Stimulated activated effector memory CD8-positive, alpha-beta T cell treated with anti-CD3 and anti-CD28 coated beads, Interleukin-12 subunit alpha, Interleukin-12 subunit beta, amount 100 ng/mL, for 72 hours (primary cell): ENCODE data around the gene SOX5.

Experiments used
- ATAC-seq: fragments of 150-1000 bp; cut with Tn5 transposase; 2 replicates; pipeline ENCODE4 v1.10.0; 2021
- DNase-seq, 2 donors: peaks; one replicate each; pipeline ENCODE4 v3.0.0; 2021 to 2022; ENCODE audit warnings: low spot score in 2 of 2
- H3K27ac Mint-ChIP-seq: one replicate; pipeline ENCODE4 v1.8.0; 2022; ENCODE audit warnings: mild to moderate bottlenecking, mixed read lengths
- H3K36me3 Mint-ChIP-seq: one replicate; pipeline ENCODE4 v1.8.0; 2022; ENCODE audit warnings: mild to moderate bottlenecking, mixed read lengths
- H3K4me1 Mint-ChIP-seq: one replicate; pipeline ENCODE4 v1.8.0; 2022; ENCODE audit warnings: mixed read lengths
- H3K4me3 Mint-ChIP-seq: one replicate; pipeline ENCODE4 v1.8.0; 2022; ENCODE audit warnings: mild to moderate bottlenecking, mixed read lengths
- H3K9me3 Mint-ChIP-seq: one replicate; pipeline ENCODE4 v1.8.0; 2022; ENCODE audit warnings: mixed read lengths

The SOX5 gene

DNA sequence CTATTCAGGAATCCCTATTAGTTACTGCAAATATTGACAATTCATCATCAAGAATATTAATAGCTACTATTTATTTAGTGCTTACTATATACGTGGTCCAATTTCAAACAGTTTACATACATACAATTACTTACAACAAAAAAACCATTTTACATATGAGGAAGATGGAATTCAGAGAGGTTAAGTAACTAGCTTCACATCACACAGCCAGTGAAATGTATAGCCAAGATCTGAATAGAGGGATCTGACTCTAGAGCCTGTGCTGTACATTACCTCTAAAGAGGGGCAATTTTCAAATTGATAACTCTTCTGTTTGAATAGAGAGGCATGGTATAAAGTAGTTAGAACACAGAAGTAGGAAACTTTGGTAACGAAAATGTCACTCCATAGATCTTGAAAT is 18.3 kb downstream of the SOX5 start:
- H3K27ac Mint-ChIP-seq = no peak overlapping the region
- H3K4me1 Mint-ChIP-seq = no peaks in the 10 kb centered on the region
- DNase-seq (no peak), ATAC-seq (no peak)
- no peak overlapping the region for H3K4me3 Mint-ChIP-seq
- no peaks in the 10 kb centered on the region for H3K36me3 Mint-ChIP-seq
- peaks cover 11% of the 10 kb centered on the region for H3K9me3 Mint-ChIP-seq

DNA sequence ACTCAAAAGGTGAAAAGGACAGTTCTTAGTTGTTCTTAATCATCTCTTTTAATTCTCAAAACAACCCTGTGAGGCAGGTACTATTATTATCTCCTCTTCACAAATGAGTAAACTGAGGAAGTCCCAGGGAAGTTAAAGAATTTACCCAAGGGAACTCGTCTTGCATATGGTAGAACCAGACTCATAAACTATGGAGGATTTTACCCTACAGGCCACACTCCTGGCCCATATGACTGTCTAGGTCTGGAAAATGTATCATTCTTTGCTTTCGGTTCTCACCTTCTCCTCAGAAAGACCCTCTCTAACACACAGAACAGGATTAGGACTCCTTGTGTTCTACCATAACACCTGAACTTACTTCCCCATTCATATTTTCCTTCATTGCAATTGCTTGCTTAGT is 18.9 kb downstream of the SOX5 start:
- Mint-ChIP-seq H3K4me3 (no peak overlapping the region), H3K9me3 (peaks cover 11% of the 10 kb centered on the region), H3K4me1 (no peaks in the 10 kb centered on the region), H3K36me3 (no peaks in the 10 kb centered on the region), H3K27ac (no peak overlapping the region)
- no peak for ATAC-seq
- no peak for DNase-seq

DNA sequence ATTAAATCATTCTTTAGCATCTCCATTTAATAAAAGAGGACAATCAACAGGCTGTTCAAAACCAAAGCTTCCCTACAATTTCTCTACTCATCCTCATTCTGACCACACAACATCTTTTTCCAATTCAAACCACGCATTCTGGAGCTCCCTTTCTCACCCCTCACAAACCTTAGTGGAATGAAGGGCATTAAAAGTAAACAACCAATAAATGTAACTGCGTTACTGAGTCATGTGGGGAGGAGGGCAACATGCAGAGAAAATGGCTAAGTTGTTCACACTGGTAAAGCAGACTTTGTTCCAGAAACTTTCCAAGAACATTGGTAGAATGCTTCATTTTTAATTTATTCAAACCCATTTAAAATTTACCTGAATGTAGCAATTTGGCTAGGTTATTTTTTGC is 19.6 kb downstream of the SOX5 start:
- ATAC-seq = no peak
- Mint-ChIP-seq H3K36me3 (no peaks in the 10 kb centered on the region), H3K27ac (no peak overlapping the region), H3K9me3 (peaks cover 8% of the 10 kb centered on the region), H3K4me1 (no peaks in the 10 kb centered on the region), H3K4me3 (no peak overlapping the region)
- no peak for DNase-seq

DNA sequence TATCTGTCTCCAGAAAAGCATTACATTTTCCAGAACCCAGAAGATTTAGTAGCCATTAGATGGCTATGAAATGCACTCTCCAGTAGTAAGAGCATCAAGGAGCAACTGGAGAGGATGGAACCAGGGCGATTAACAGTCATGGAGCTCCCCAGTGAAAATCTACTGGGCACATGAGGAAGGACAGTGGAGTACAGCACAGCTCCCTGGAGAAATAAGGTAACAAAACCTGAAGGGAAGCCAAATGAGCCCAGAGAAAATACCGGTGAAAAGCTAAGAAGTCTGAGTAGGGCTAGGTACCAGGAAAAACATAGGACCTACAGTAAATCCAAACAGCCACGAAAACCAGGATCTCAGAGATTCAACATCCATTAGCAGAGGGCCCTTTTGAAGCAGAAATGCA is 21.6 kb downstream of the SOX5 start:
- peaks cover 8% of the 10 kb centered on the region for H3K9me3 Mint-ChIP-seq
- ATAC-seq = no peak
- no peak overlapping the region for H3K27ac Mint-ChIP-seq
- no peaks in the 10 kb centered on the region for H3K36me3 Mint-ChIP-seq
- DNase-seq = no peak
- H3K4me1 Mint-ChIP-seq = no peaks in the 10 kb centered on the region
- no peak overlapping the region for H3K4me3 Mint-ChIP-seq

DNA sequence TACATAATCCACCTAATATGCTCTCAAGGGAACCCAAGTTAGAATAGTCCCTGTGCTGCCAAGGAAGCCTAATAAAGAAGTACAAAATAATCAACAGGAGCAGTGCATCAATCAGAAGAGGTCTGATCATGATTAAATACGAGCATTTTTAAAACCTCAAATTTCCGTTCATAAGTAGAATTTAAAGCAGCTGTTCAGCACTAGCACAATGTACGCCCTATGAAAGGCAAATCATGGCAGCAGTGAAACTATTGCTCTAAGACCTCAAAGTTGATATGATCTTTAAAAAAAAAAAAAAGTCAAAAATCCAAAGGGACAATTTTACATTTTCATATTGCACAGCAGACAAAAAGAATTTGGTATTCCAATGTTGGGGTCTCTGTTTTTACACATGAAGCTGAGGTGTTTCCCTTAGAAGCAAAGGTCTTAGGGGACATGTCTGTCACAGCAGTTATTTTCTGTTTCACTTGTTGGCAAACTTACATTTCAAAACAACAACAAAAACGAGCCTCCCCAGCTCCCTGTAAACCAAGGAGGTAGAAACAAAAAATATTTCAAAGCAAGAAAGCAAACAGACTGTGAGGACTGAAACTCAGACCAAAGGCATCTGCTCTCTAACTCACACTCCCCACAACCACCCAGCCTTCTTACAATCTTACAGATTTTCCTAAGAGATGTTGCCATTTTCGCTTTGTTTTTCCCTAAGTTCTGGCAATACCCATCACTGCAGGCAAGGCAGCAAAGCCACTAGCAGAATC is 28.2 kb downstream of the SOX5 start:
- Mint-ChIP-seq H3K4me1 (no peaks in the 10 kb centered on the region), H3K27ac (no peak overlapping the region), H3K36me3 (no peaks in the 10 kb centered on the region), H3K4me3 (no peak overlapping the region), H3K9me3 (no peaks in the 10 kb centered on the region)
- DNase-seq (no peak), ATAC-seq (no peak)

DNA sequence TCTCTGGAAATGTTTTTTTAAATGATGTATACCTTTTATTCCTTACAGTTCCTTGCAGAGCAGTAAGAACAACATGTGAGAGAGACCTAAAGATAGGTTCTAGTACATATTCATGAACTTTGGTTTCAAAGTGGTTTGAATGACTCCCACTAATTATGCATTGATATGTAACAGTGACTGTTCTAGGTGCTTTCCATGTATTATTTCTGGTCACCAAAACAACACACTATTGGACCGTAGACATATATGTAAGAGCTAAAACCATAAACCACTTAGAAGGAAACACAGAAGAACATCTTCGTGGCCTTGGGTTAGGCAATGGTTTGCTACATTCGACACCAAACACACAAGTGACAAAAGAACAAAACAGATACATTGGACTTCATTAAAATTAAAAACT is 37.9 kb downstream of the SOX5 start:
- no peak for ATAC-seq

DNA sequence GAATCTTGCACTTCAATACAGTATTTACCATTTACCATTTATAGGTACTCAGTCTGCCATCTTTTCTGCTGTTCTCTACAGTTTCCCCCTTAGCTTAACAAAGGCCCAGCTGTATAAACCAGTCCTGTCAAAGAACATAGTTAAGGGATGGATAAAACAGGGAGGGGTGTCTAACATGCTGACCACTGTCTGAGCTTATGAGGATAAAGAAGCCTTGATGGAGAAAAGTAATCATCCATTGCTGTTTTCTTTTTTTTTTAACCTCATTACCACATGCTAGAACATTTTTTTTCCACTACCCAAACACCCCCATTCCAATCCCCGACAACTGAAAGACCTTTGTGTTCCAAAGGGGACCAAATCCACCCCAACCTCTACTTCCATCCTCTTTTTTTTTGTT is 39.9 kb downstream of the SOX5 start:
- no peaks in the 10 kb centered on the region for H3K36me3 Mint-ChIP-seq
- no peaks in the 10 kb centered on the region for H3K4me1 Mint-ChIP-seq
- DNase-seq (no peak), ATAC-seq (no peak)
- peaks cover 2% of the 10 kb centered on the region for H3K9me3 Mint-ChIP-seq
- no peak overlapping the region for H3K4me3 Mint-ChIP-seq
- H3K27ac Mint-ChIP-seq = no peak overlapping the region

More for the DNA sequence above, 37.9 kb downstream of the SOX5 start:
- Mint-ChIP-seq H3K27ac (no peak overlapping the region), H3K4me3 (no peak overlapping the region), H3K9me3 (peaks cover 2% of the 10 kb centered on the region), H3K36me3 (no peaks in the 10 kb centered on the region), H3K4me1 (no peaks in the 10 kb centered on the region)
- DNase-seq = no peak

DNA sequence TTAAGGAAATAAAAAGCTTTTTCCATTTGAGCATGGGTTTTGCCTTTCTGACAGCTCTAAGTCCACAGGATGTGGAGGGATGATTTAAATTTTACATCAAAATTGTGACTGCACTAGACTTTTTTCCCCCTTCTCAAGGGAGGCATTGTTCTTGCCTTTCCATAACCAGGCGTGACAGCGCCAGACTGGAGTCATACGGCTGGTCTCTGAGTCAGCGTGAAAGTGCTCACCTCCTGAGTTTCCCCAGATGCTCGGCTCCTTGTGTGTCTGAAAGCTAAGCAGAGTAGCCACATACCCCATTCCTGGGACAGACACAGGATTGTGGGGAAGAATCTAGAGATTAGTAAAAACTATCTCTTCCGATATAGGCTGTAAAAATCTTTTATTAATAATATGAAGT is 43.1 kb downstream of the SOX5 start:
- Mint-ChIP-seq H3K27ac (no peak overlapping the region), H3K36me3 (no peaks in the 10 kb centered on the region), H3K4me3 (no peak overlapping the region), H3K9me3 (peaks cover 2% of the 10 kb centered on the region), H3K4me1 (no peaks in the 10 kb centered on the region)
- ATAC-seq = no peak
- DNase-seq = no peak

DNA sequence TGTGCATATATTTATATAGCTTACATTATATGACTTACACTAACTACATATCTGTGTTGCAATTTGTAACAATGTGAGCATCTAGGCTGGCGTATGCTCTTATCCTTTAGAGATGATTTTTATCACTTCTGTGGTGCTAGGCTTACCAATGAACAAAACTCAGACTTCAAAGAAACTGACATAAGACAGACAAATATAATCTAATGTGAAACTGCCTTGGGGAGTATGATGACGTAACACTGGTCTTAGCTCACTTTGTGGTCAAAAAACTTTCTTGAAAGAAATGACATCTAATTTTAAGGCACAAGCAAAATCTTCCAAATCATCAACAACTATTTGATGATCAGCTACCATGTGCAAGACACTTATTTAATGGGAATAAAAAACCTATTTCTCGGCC is 50.0 kb downstream of the SOX5 start:
- no peaks in the 10 kb centered on the region for H3K36me3 Mint-ChIP-seq
- no peak overlapping the region for H3K4me3 Mint-ChIP-seq
- H3K4me1 Mint-ChIP-seq = no peaks in the 10 kb centered on the region
- DNase-seq (no peak), ATAC-seq (no peak)
- H3K27ac Mint-ChIP-seq = no peak overlapping the region
- no peaks in the 10 kb centered on the region for H3K9me3 Mint-ChIP-seq

DNA sequence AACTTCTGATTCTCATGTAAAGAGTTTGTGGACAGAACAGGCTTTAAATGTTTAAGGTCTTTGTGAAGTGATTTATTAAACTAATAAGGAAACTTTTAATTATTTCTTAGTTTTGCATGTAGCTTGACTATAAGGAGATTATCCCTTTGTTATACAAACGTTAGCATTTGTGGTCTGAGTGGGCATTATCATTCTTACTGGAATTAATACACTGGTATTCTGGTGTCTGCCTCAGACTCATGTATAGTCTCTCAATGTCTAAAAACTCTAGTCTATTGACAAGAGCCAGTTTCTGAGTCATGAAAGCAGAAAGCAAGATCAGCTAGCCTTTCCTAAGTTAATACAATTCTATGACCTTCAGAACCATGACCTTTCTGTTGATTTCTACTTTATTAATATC is 51.3 kb downstream of the SOX5 start:
- Mint-ChIP-seq H3K36me3 (no peaks in the 10 kb centered on the region), H3K4me1 (no peaks in the 10 kb centered on the region), H3K9me3 (no peaks in the 10 kb centered on the region), H3K4me3 (no peak overlapping the region), H3K27ac (no peak overlapping the region)
- DNase-seq (no peak), ATAC-seq (no peak)

DNA sequence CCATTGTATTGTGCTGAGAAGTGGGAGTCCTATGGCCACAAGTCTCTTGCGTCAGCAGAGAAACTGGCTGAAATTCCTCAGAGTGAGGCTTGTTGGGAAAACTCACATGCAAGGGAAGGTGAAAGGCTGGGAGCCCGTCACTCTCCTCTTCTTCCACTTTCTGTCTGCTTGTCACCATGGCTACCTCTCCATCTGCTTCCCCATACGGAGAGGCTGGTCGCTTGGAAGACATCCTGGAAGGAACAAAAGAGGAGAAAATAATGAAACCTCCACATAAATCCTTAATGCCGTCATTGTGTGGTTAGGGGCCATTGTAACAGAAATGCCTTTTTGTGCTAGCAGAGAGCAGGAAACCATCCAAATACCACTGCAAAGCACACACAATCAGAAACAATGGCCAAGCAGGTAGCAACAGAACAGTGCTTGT is 53.7 kb downstream of the SOX5 start:
- Mint-ChIP-seq H3K27ac (no peak overlapping the region), H3K4me3 (no peak overlapping the region), H3K36me3 (no peaks in the 10 kb centered on the region), H3K9me3 (no peaks in the 10 kb centered on the region), H3K4me1 (no peaks in the 10 kb centered on the region)
- ATAC-seq (no peak), DNase-seq (no peak)

DNA sequence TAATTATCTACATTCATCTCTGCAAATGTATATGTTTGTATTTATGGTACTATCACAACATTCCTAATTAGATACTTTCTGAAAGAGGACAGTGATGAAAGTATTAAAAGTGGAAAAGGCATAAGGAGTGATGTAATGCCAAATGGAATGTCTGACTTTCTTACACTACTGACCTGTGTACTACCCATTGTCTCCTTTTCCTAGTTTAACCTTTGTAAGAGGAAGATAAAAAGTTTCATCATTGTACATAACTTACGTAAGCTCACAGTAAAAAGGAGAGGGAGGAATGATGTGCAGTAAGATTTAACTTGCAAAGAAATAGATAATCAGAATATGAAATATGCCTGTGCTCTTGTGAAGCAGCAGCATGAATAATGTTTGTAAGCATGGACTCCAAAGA is 55.9 kb downstream of the SOX5 start:
- ATAC-seq (no peak), DNase-seq (no peak)
- Mint-ChIP-seq H3K4me3 (no peak overlapping the region), H3K27ac (no peak overlapping the region), H3K9me3 (no peaks in the 10 kb centered on the region), H3K36me3 (no peaks in the 10 kb centered on the region), H3K4me1 (no peaks in the 10 kb centered on the region)

DNA sequence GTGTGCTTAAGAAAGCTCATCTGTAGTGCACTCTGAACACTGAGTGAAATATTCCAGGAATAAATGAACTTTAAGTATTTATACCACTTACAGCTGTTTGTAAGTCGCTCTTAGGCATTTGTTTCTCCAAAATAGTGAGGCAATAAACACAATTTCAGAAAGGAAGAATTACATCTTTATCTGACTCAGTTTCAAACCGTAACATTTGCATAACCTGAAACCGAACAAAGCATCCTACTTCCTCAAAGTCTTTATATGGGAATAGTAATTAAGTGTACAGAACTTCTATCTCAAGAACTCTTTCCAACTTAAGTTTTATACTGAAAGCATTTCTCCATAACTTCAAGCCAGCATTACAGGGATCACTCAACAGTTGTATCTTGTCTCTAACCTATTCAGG is 58.4 kb downstream of the SOX5 start:
- no peak for DNase-seq
- no peak overlapping the region for H3K27ac Mint-ChIP-seq
- H3K9me3 Mint-ChIP-seq = no peaks in the 10 kb centered on the region
- no peak for ATAC-seq
- no peak overlapping the region for H3K4me3 Mint-ChIP-seq
- H3K4me1 Mint-ChIP-seq = no peaks in the 10 kb centered on the region
- no peaks in the 10 kb centered on the region for H3K36me3 Mint-ChIP-seq

DNA sequence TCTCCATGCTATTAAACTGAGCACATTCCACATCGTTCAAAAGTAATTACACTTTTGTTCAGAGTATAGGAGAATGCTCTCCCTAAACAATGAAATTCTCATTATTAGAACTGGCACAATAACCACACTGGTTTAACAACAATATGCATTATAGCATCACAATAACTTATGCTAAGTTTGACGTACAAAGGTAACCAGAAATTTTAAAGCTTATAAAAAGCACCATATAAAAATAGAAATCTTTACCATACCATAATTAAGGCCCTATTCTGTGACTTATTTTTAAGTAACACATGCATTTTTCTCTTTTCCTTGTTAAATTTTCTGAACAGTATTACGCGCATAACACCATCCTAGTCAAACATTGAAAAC is 60.4 kb downstream of the SOX5 start:
- DNase-seq (no peak), ATAC-seq (no peak)
- Mint-ChIP-seq H3K4me1 (no peaks in the 10 kb centered on the region), H3K9me3 (peaks cover 3% of the 10 kb centered on the region), H3K27ac (no peak overlapping the region), H3K36me3 (no peaks in the 10 kb centered on the region), H3K4me3 (no peak overlapping the region)

DNA sequence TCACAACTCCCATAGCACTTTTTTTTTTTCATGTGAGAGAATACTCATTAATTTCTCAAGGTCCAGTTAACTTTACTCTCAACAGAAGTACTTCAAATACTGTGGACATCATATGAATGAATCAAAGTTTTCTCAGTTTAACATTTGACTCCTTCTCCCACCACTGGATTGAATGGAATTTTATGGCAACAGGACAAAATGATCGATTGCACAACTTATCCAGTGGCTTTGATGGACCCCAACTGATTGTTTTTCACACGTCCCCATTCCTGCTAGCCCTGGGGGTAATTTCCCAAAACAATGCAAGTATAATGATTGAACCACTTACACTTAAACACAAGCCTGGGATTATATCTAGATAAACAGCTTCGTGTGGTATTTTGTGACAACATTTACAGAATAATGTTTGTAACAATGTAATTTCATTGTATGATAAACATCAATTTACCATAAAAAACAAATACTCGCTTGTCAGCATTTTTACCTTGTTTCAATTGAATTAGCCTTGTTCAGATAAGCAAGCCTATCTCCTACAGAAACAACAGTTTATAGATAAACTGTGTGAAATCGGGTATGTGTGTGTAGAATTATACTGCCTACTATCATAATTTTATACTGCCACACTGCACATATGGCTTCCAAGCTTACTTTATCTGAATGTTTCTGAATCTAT is 60.9 kb downstream of the SOX5 start:
- DNase-seq = no peak
- H3K9me3 Mint-ChIP-seq = peaks cover 3% of the 10 kb centered on the region
- H3K4me1 Mint-ChIP-seq = no peaks in the 10 kb centered on the region
- H3K36me3 Mint-ChIP-seq = no peaks in the 10 kb centered on the region
- no peak overlapping the region for H3K4me3 Mint-ChIP-seq
- no peak overlapping the region for H3K27ac Mint-ChIP-seq
- no peak for ATAC-seq

DNA sequence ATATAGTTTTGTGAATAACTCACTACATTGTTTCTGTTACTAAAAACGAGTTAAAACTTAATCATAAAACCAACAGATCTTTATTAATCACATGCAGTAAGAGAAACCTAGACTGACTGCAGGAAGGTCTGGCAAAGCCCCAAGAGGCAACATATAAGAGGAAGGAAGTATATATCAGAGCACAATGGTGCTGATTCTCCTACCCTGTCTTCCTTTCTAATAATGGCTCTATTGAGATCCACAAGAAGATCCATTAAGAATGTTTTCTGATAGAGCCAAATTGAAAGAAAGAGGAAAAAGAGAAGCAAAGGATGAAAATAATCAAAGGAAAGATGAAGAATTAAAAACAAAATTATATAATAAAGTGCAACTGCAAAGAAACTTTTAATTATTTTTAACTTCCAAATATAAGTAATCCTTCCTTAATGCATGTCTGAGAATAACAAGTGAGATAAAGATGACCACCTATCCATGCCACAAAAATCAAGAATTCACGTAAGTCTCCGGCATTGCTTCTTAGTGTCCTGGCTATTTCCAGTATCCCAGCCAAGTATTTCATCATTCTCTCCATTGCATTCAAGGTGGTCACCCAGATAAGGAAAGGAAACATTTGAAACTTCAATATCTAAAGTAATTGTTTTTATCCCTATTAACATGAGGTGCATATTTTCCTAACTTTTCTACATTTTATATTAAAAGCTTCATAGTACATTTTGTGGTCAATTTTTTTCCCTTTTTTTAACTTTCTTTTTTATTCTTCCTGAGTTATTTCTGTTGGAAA is 62.2 kb downstream of the SOX5 start:
- no peak overlapping the region for H3K4me3 Mint-ChIP-seq
- H3K4me1 Mint-ChIP-seq = no peaks in the 10 kb centered on the region
- H3K36me3 Mint-ChIP-seq = no peaks in the 10 kb centered on the region
- no peak for ATAC-seq
- DNase-seq = no peak
- H3K9me3 Mint-ChIP-seq = peaks cover 3% of the 10 kb centered on the region
- H3K27ac Mint-ChIP-seq = no peak overlapping the region
